Lung microvascular endothelial cell (primary cell): ENCODE results near the gene TRMT5. TPM values are rescaled to one million over a fixed set of nuclear protein-coding genes. Genes with fewer than 3 reads are reported as not detected.

Source experiments
- DNase-seq, 2 donors: peaks; one replicate each; pipeline versions ENCODE4 v3.0.0 to v3.0.0-alpha.2; 2010; ENCODE audit warnings: low read depth in 2 of 2
- total RNA-seq: library from RNA; depleted of rRNA; stranded (reverse); fragments of >200 nt; gene quantifications from 2 replicates; pipeline ENCODE4 v1.2.1, GENCODE V29; 2014

The TRMT5 gene
- 5.0 and 5.2 TPM in 2 replicates for total RNA-seq

- peak; percentile 95 to 97 for DNase-seq
Measured at GRCh38 chr14:60980811-60981632, at the start of gene TRMT5, which contains the start of gene SLC38A6. TRMT5 (minus strand) TSS chr14:60981079; CDS start chr14:60980973, 106 bp downstream. SLC38A6 (plus strand) TSS chr14:60981245; CDS start chr14:60981278, 33 bp downstream.

- no peak for DNase-seq
Measured at GRCh38 chr14:61026526-61026925, 45.6 kb upstream of the TRMT5 start.

GRCh38 chr14:61025251-61026223, 44.7 kb upstream of the TRMT5 start:
- DNase-seq: peak; percentile 69 to 85

GRCh38 chr14:61019537-61019936, 38.7 kb upstream of the TRMT5 start:
- no peak for DNase-seq

GRCh38 chr14:61003571-61003970, 22.7 kb upstream of the TRMT5 start:
- no peak for DNase-seq

- no peak for DNase-seq
Measured at GRCh38 chr14:60999536-60999935, 18.7 kb upstream of the TRMT5 start.

- DNase-seq: no peak
Measured at GRCh38 chr14:60998617-60999016, 17.7 kb upstream of the TRMT5 start.

- DNase-seq: no peak
Measured at GRCh38 chr14:60989599-60989998, 8.7 kb upstream of the TRMT5 start.

- DNase-seq: no peak
Measured at GRCh38 chr14:60986500-60986899, 5.6 kb upstream of the TRMT5 start.

GRCh38 chr14:60984196-60984595, 3.3 kb upstream of the TRMT5 start:
- no peak for DNase-seq

GRCh38 chr14:60981633-60982455, 965 bp upstream of the TRMT5 start:
- peak; percentile 46 to 86 for DNase-seq

GRCh38 chr14:60977847-60978246, 3.0 kb downstream of the TRMT5 start:
- DNase-seq: peak; percentile 18 to 55

GRCh38 chr14:60975551-60975950, 5.3 kb downstream of the TRMT5 start:
- no peak for DNase-seq

- no peak for DNase-seq
Measured at GRCh38 chr14:60974090-60974651, 6.7 kb downstream of the TRMT5 start.

- no peak for DNase-seq
Measured at GRCh38 chr14:60973070-60973469, 7.8 kb downstream of the TRMT5 start.

GRCh38 chr14:60972295-60972694, 8.6 kb downstream of the TRMT5 start:
- DNase-seq: no peak

- DNase-seq: no peak
Measured at GRCh38 chr14:60971271-60971670, 9.6 kb downstream of the TRMT5 start.

GRCh38 chr14:60970146-60970545, 10.7 kb downstream of the TRMT5 start:
- DNase-seq: no peak

- DNase-seq: no peak
Measured at GRCh38 chr14:60968671-60969070, 12.2 kb downstream of the TRMT5 start.

GRCh38 chr14:60968099-60968498, 12.8 kb downstream of the TRMT5 start:
- no peak for DNase-seq

- DNase-seq: peak; percentile 37 to 60
Measured at GRCh38 chr14:60965402-60965801, 15.5 kb downstream of the TRMT5 start.
